ENCODE data around the gene ZBTB16.

ZBTB16 gene

GRCh38 chr11:114278342-114279065, 219.0 kb downstream of the ZBTB16 start:
- TF ChIP-seq CTCF (conservative IDR thresholded peaks at IDR 0.05; ENCODE audit: low read depth, low read length): no peak
- Histone ChIP-seq H3K27ac (no peak overlapping the region), H2AFZ (ENCODE audit: low read depth) (no peak overlapping the region), H3K36me3 (ENCODE audit: insufficient read depth) (no peaks in the 10 kb centered on the region), H3K9ac (no peak overlapping the region), H3K4me2 (no peak overlapping the region), H4K20me1 (ENCODE audit: insufficient read depth) (no peaks in the 10 kb centered on the region), H3K4me1 (ENCODE audit: low read depth, poor library complexity, severe bottlenecking) (no peaks in the 10 kb centered on the region), H3K4me3 (IDR thresholded peaks at IDR 0.05; ENCODE audit: insufficient read depth, low read depth, low read length) (no peak overlapping the region), H3K27me3 (ENCODE audit: insufficient read depth, low read depth) (no peaks in the 10 kb centered on the region), H3K79me2 (ENCODE audit: insufficient read depth, low read depth) (no peaks in the 10 kb centered on the region)

- no peak overlapping the region for H3K9ac ChIP-seq
- H2AFZ ChIP-seq (ENCODE audit: low read depth): no peak overlapping the region
- H3K27ac ChIP-seq: no peak overlapping the region
- no peak overlapping the region for H3K4me3 ChIP-seq (IDR thresholded peaks at IDR 0.05; ENCODE audit: insufficient read depth, low read depth, low read length)
- no peak overlapping the region for H3K4me2 ChIP-seq
- H3K27me3 ChIP-seq (ENCODE audit: insufficient read depth, low read depth): no peaks in the 10 kb centered on the region
- no peaks in the 10 kb centered on the region for H4K20me1 ChIP-seq (ENCODE audit: insufficient read depth)
- no peaks in the 10 kb centered on the region for H3K36me3 ChIP-seq (ENCODE audit: insufficient read depth)
- H3K4me1 ChIP-seq (ENCODE audit: low read depth, poor library complexity, severe bottlenecking): no peaks in the 10 kb centered on the region
- TF ChIP-seq CTCF (conservative IDR thresholded peaks at IDR 0.05; ENCODE audit: low read depth, low read length): no peak
- H3K79me2 ChIP-seq (ENCODE audit: insufficient read depth, low read depth): no peaks in the 10 kb centered on the region
Measured at GRCh38 chr11:114279792-114280546, 220.5 kb downstream of the ZBTB16 start.

GRCh38 chr11:114280696-114281095, 221.2 kb downstream of the ZBTB16 start:
- Histone ChIP-seq H2AFZ (ENCODE audit: low read depth) (no peak overlapping the region), H3K27ac (no peak overlapping the region), H3K4me3 (IDR thresholded peaks at IDR 0.05; ENCODE audit: insufficient read depth, low read depth, low read length) (no peak overlapping the region), H3K79me2 (ENCODE audit: insufficient read depth, low read depth) (no peaks in the 10 kb centered on the region), H3K36me3 (ENCODE audit: insufficient read depth) (no peaks in the 10 kb centered on the region), H3K27me3 (ENCODE audit: insufficient read depth, low read depth) (no peaks in the 10 kb centered on the region), H3K9ac (no peak overlapping the region), H3K4me2 (no peak overlapping the region), H3K4me1 (ENCODE audit: low read depth, poor library complexity, severe bottlenecking) (no peaks in the 10 kb centered on the region), H4K20me1 (ENCODE audit: insufficient read depth) (no peaks in the 10 kb centered on the region)
- TF ChIP-seq CTCF (conservative IDR thresholded peaks at IDR 0.05; ENCODE audit: low read depth, low read length): peak; percentile 39; the same call in 1 of the 2 replicates

GRCh38 chr11:114281388-114281956, 222.0 kb downstream of the ZBTB16 start:
- H3K9ac ChIP-seq: no peak overlapping the region
- no peak overlapping the region for H3K4me2 ChIP-seq
- no peaks in the 10 kb centered on the region for H3K4me1 ChIP-seq (ENCODE audit: low read depth, poor library complexity, severe bottlenecking)
- no peaks in the 10 kb centered on the region for H3K36me3 ChIP-seq (ENCODE audit: insufficient read depth)
- H3K79me2 ChIP-seq (ENCODE audit: insufficient read depth, low read depth): no peaks in the 10 kb centered on the region
- TF ChIP-seq CTCF (conservative IDR thresholded peaks at IDR 0.05; ENCODE audit: low read depth, low read length): no peak
- H3K4me3 ChIP-seq (IDR thresholded peaks at IDR 0.05; ENCODE audit: insufficient read depth, low read depth, low read length): no peak overlapping the region
- H3K27ac ChIP-seq: no peak overlapping the region
- no peaks in the 10 kb centered on the region for H3K27me3 ChIP-seq (ENCODE audit: insufficient read depth, low read depth)
- H2AFZ ChIP-seq (ENCODE audit: low read depth): no peak overlapping the region
- H4K20me1 ChIP-seq (ENCODE audit: insufficient read depth): no peaks in the 10 kb centered on the region
